Fibroblast of villous mesenchyme (primary cell): ENCODE data around the gene TPD52L2. TPM values are rescaled to one million over a fixed set of nuclear protein-coding genes. Genes with fewer than 3 reads are reported as not detected.

ENCODE experiments used
- DNase-seq: peaks from one replicate; pipeline ENCODE4 v3.0.0-alpha.2; 2010; ENCODE audit warnings: low read depth
- H3K4me3 ChIP-seq: 2 replicates; pipeline ENCODE4 v1.5.1; 2011; ENCODE audit warnings: low read depth, mild to moderate bottlenecking, low read length
- total RNA-seq: library from RNA; depleted of rRNA; stranded (reverse); fragments of >200 nt; gene quantifications from 2 replicates; pipeline ENCODE4 v1.2.3, GENCODE V29; 2012
- TF ChIP-seq, protein P1 (sequence below): IDR thresholded peaks from 2 replicates; pipeline ENCODE4 v1.5.1; 2012; ENCODE audit warnings: low read depth, mild to moderate bottlenecking, low read length; ENCODE audit not compliant: insufficient read depth

TPD52L2 gene
- total RNA-seq, 1 donor, result 115 TPM

DNA sequence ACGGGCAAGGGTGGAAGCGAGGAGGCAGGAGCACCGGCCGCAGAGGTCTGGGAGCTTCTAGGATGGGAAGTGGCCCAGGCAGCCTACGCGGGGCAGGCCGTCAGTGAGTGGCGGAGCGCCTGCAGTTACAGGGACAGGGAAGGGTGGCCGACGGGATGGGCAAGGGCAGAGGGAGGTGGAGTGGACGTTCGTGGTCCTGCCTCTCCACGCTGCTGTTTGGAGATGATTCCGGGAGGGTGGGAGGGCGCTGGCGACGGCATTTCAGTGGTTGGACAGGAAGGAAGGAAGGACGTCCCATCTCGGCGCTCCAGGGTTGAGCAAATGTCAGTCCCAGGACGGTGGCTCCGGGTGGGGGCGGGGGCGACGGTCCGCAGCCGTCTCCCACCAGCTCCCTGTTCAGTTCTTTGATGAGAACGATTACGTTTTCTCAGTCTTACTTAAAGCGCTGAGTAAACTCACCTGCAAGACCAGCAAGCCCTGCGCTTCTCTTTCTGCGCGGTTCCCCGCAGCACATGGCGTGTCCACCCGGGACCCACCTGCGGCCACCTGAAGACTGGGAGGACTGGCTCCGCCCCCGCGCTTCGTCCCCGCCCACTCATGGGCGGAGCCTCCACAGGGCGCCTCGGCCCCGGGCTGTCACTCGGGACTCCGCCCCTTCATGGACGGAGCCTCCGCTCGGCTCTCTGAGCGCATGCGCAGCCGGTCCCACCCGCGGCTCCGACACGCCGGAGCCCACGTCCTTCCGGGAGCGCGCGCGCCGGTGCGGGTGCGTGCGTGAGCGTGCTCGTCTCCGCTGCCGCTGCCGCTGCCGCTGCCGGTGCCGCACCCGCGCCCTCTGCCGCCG is 29.5 kb downstream of the TPD52L2 start, which contains the start of gene DNAJC5:
TSS of gene DNAJC5 (plus strand) at position 769 of the 844 bp plus-strand sequence. CDS start 33,220 bp downstream, outside the sequence.
- TF ChIP-seq, protein P1, sequence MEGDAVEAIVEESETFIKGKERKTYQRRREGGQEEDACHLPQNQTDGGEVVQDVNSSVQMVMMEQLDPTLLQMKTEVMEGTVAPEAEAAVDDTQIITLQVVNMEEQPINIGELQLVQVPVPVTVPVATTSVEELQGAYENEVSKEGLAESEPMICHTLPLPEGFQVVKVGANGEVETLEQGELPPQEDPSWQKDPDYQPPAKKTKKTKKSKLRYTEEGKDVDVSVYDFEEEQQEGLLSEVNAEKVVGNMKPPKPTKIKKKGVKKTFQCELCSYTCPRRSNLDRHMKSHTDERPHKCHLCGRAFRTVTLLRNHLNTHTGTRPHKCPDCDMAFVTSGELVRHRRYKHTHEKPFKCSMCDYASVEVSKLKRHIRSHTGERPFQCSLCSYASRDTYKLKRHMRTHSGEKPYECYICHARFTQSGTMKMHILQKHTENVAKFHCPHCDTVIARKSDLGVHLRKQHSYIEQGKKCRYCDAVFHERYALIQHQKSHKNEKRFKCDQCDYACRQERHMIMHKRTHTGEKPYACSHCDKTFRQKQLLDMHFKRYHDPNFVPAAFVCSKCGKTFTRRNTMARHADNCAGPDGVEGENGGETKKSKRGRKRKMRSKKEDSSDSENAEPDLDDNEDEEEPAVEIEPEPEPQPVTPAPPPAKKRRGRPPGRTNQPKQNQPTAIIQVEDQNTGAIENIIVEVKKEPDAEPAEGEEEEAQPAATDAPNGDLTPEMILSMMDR, result no peak
- peak within 1 kb of the TSS; percentile 70 for H3K4me3 ChIP-seq
- peak; percentile 91 for DNase-seq

DNA sequence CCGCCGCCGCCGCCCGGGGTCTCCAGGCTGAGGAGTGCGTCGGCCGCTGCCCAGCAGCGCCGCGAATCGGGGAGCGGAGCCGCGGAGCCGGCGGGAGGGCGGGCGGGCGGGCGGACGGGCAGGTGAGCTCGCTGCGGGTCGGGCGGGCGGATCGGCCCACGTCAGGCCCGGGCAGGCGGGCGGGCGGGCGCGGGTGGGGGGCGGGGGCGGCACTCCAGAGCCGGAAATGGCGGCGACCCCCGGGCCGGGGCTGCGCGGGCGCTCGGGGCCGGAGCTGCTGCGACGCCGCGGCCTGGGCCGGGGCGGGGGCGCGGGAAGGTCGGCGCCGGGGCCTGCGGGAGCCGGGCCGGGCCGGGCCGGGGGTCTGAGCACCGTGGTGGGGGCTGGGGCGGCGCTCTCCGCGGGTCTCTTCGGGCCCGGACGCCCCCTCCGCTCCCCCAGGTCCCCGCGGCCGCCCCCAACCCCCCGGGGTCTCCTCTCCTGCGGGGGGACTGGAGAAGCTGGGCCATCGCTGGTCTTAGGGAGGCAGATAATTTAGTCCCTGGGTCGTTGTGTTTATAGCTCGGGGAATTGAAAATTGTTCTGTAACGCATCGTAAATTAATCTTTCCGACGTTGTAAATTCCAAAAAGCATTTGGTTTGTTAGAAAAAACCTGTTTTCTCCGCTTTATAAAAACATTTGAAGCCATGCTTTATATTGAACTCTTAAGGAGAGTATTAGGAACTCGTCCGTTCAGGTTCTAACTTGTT is 30.3 kb downstream of the TPD52L2 start:
- no peak for DNase-seq
- TF ChIP-seq, protein P1, result no peak
- peak overlapping the region; percentile 70 for H3K4me3 ChIP-seq

DNA sequence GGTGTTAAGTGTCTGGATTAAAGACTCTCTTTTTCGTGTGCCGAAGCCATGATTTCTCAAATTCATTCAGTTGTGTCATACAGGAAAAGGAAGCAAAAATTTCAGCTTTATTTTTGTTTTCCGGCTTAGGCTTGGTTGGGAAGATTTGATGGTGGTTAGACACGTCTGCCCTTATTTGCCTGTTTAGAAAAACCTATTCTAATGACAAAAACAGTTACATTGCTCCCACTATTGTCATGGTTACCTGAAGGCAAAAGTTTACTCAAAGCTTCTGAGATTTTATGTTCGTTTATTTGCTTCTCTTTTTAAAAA is 30.8 kb downstream of the TPD52L2 start:
- H3K4me3 ChIP-seq, result peak overlapping the region; percentile 70
- peak; percentile 25 for DNase-seq
- TF ChIP-seq, protein P1, result no peak

DNA sequence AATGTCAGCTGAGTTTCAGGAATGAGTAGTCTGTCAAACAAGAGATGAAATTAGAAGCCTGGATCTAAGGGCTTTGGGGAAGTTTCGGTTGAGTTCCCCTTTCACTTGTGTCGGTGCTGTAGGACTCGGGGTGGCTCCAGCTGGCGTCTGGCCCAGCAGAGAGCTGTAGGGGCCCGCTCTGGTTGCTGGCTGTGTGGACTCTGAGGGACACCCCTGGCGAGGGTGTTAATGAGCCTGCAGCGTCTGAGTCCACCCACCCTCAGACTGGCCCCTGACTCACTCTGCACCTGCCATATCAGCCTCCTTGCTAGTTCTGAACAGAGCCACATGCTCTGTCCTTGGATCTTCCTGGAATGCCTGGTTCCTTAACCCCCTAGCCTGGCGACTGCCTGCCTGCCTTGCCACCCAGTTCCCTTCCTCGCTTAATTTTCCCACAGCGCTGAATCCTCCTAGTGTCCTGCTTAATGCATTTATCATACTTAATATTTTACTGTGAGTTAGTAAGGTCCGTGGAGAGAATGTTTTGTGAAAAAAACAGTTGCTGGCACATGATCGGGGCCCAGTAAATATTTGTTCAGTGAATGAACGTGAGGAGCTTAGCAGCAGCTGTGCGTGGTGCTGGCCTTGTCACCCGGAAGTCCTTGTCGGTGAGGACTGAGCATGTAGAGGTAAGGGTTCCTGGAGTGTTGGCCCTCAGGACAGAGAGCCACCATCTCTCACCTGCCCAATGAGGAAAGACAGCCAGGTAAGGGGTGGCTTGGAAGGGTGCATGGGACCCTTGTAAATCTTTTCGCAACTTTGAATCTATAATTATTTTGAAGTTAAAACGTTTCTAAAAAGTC is 31.4 kb downstream of the TPD52L2 start:
- peak; percentile 46 for DNase-seq
- peak overlapping the region; percentile 70 for H3K4me3 ChIP-seq
- TF ChIP-seq, protein P1, result no peak

DNA sequence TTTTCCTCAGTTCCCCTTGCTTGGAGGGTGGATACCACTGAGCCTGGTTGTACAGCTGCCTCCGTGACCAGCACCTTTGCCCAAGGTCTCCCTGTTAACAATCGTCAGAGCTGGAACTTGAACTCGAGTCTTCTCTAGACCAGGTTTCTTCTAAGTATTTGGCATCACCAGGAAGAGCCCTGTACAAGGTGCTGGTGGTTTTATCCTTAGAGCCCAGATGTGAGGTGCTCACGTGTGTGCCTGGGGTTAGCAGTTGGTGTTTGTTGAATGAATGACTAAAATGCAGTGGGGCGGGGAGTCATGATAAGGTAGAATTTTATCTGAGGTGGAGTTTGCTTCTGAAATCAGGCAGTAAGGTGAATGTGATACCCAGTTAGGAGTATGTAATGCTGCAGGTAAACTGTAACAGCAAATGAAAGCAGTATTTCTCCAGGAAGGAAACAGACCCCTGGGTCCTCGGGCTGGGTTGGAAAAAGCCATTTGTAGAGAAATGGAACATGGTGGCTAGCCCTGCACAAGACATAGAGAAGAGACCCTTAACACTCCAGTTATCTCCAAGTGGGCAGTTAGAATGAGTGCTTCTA is 33.0 kb downstream of the TPD52L2 start:
- no peak overlapping the region for H3K4me3 ChIP-seq
- no peak for DNase-seq
- TF ChIP-seq, protein P1, result no peak

DNA sequence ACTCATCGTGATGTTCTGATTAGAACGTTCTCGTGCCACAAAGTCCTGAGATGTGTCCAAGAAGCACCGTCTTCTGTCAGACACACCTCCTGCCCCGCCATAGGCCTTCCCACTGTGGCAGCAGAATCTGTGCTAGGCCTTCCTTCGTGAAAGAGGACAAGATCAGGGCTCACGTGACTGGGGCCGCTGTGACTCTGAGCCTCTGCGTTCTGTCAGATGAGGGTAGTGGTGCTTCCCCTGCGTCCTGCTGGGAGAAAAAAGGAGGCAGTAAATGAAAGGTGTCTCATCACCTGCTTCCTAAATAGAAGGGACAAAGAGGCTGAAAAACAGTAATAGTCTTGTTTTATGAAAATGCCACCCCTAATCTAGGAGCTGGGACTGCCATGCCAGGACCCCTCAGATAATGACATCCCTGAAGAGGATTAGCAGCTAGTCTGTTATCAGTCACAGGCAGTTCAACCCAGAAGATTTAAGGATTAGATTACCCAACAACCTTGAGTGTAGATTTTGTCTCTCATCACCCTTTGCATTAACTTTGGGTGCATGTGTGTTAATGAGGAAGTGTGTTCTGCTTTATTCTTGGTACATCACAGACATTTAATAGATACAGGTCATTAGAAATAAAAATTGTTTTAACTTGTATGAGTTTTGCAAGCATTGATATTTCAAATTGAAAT is 34.0 kb downstream of the TPD52L2 start:
- no peak for DNase-seq
- TF ChIP-seq, protein P1, result no peak
- no peak overlapping the region for H3K4me3 ChIP-seq
